ENCODE data around the gene C1orf226. TPM values are rescaled to one million over a fixed set of nuclear protein-coding genes. Genes with fewer than 3 reads are reported as not detected.

Gene C1orf226
- 1.0 and 2.1 TPM in 2 replicates for total RNA-seq (2011; cell fraction: chromatin; rRNA removed; ENCODE audit: low replicate concordance)
- 0.92 and 1.2 TPM in 2 replicates for total RNA-seq (2011; cell fraction: nucleolus; rRNA removed)
- total RNA-seq (2011; cell fraction: nucleoplasm; rRNA removed) = 1.6 and 1.9 TPM in 2 replicates
- 0.36 and 0.37 TPM in 2 replicates for total RNA-seq (2014; rRNA removed)
- 0.47 and 0.64 TPM in 2 replicates for total RNA-seq (2014; rRNA removed; fragmentation: Illumina TruSeq; extraction: Trizol)
- total RNA-seq (2015; rRNA removed; fragmentation: Illumina TruSeq; extraction: Trizol) = 0.33 and 0.53 TPM in 2 replicates
- 1.4 and 1.6 TPM in 2 replicates for total RNA-seq (2021)
- polyA plus RNA-seq (2011; rRNA removed) = 0.81 and 1.4 TPM in 2 replicates
- polyA plus RNA-seq (2011; cell fraction: cytosol; rRNA removed) = 0.97 and 1.4 TPM in 2 replicates
- 1.9 and 2.6 TPM in 2 replicates for polyA plus RNA-seq (2011; cell fraction: nucleus; rRNA removed)
- 1.2 and 1.6 TPM in 2 replicates for polyA plus RNA-seq (2012)
- 1.2 and 1.3 TPM in 2 replicates for polyA plus RNA-seq (2014; fragmentation: Illumina TruSeq; extraction: Trizol)
- under 1 TPM; 0.10 to 0.20 TPM for polyA plus RNA-seq (2014; fragmentation: Nextera tagmentation; extraction: Ambion mirVana)
- polyA plus RNA-seq (2014; rRNA removed) = 0.56 and 0.88 TPM in 2 replicates
- 0.70 and 1.4 TPM in 2 replicates for polyA minus RNA-seq (2011; rRNA and poly(A)+ RNA removed)
- polyA minus RNA-seq (2011; cell fraction: cytosol; rRNA and poly(A)+ RNA removed) = 0.57 and 2.2 TPM in 2 replicates
- 0.67 and 1.4 TPM in 2 replicates for polyA minus RNA-seq (2011; cell fraction: nucleus; rRNA and poly(A)+ RNA removed)
- Bru-seq, nascent RNA = percentile 37 among the genes with signal in this experiment
- percentile 42 among the genes with signal in this experiment for BruChase-seq, experiment 1, labeled RNA remaining after a 2-hour chase
- BruChase-seq, experiment 2, labeled RNA remaining after a 6-hour chase = percentile 48 among the genes with signal in this experiment
- long read RNA-seq, experiment 1, partial matches to known transcripts = 0 of 3 reads
- long read RNA-seq, experiment 1, other reads (novel, unspliced or antisense) = 3 of 3 reads
- long read RNA-seq, experiment 2, partial matches to known transcripts = 0 of 1 reads
- long read RNA-seq, experiment 2, other reads (novel, unspliced or antisense) = 1 of 1 reads
- long read RNA-seq, experiment 3 = 0 reads

DNA sequence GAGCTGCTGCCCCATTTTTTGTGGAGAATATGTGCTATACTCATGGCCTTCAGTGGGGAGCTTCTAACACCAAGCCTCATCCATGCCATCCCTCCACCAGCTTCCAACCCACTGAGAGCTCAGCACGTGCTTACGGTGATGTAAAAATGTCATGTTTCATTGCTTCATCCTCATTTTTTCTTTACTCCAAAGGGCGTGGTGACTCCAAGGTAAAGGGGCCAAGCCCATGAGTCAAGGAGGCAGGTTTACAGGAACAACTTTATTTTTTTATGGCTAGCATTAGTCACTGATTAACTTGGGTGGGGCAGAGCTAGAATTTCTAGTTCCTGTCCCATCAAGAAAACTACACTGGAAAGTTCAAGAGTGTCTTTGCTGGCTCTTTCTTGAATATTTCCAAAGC lies at the start of gene C1orf226:
Gene C1orf226, plus strand, starts transcription at position 346 of the 400 bp plus-strand sequence. CDS start 174 bp downstream, outside the sequence.
- DNase-seq (ENCODE audit: extremely low read depth in 1 of 4, low spot score in 3 of 4) (peak in 1 of 4 experiments; percentile 16), FAIRE-seq (no peak), ATAC-seq (no peak)
- CTCF ChIA-PET (ENCODE audit: low intra/inter-chr PET ratio) = no interaction called here
- H3K4me2 ChIP-seq (ENCODE audit: insufficient read depth, low read length) = peak within 1 kb of the TSS; percentile 11; the same call in 1 of the 2 replicates
- no peaks in the 10 kb centered on the region for H4K20me1 ChIP-seq (replicated peaks; ENCODE audit: control insufficient read depth, insufficient read depth, low read length)
- H3K9me1 ChIP-seq (ENCODE audit: control insufficient read depth, insufficient read depth, low read length) = peaks cover 2% of the 10 kb centered on the region
- no TSS peak for BruUV-seq (replicated peaks)
- no peaks in the 10 kb centered on the region for H3K9me3 ChIP-seq (replicated peaks; ENCODE audit: control insufficient read depth, insufficient read depth, low read depth, low read length)
- no peaks in the 10 kb centered on the region for H3K27me3 ChIP-seq (ENCODE audit: control insufficient read depth in 2 of 2, insufficient read depth in 2 of 2, low read length in 2 of 2)
- 68% methylated on average over 3 of the region's 3 CpGs for WGBS (ENCODE audit: insufficient coverage, low coverage, missing lambda C conversion rate)
- POLR2A ChIA-PET = interaction anchor here (1.0 to 1.9 kb wide), 6 partner anchors 8 to 439 kb away, joined by 3 to 10 read pairs (median 4); no protein-coding TSS in a partner anchor
- H3K36me3 ChIP-seq (ENCODE audit: control insufficient read depth, insufficient read depth, low read length) = no peaks in the 10 kb centered on the region; the same call in 2 of the 3 replicates
- intact Hi-C loops (cut with micrococcal nuclease) = no loop called here
- peak within 1 kb of the TSS; percentile 43 for H3K27ac ChIP-seq (ENCODE audit: extremely low read depth, low read depth, low read length)
- in situ Hi-C loops (cut with MboI) = no loop called here
- no peak within 1 kb of the TSS for H3K4me3 ChIP-seq
- H3K79me2 ChIP-seq (ENCODE audit: control insufficient read depth, insufficient read depth, low read length) = peaks cover 12% of the 10 kb centered on the region; the same call in 2 of the 3 replicates
- H2AFZ ChIP-seq (ENCODE audit: low read depth, low read length) = peak within 1 kb of the TSS; percentile 56
- H3K4me1 ChIP-seq (replicated peaks in 1 of 2; ENCODE audit: control insufficient read depth in 2 of 2, insufficient read depth in 2 of 2, low read length in 2 of 2) = peaks cover 48 to 72% of the 10 kb centered on the region in 2 experiments; a peak in 4 of 5 replicates
- H3K9ac ChIP-seq (ENCODE audit: insufficient read depth in 1 of 2, low read depth in 2 of 2, low read length in 2 of 2) = peak within 1 kb of the TSS; percentile 11 to 65; a peak in 2 of 4 replicates
- TF ChIP-seq, protein P1, sequence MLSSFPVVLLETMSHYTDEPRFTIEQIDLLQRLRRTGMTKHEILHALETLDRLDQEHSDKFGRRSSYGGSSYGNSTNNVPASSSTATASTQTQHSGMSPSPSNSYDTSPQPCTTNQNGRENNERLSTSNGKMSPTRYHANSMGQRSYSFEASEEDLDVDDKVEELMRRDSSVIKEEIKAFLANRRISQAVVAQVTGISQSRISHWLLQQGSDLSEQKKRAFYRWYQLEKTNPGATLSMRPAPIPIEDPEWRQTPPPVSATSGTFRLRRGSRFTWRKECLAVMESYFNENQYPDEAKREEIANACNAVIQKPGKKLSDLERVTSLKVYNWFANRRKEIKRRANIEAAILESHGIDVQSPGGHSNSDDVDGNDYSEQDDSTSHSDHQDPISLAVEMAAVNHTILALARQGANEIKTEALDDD (IDR thresholded peaks at IDR 0.05) = peak; percentile 70; the same call in 1 of the 2 replicates
- TF ChIP-seq, protein P2, sequence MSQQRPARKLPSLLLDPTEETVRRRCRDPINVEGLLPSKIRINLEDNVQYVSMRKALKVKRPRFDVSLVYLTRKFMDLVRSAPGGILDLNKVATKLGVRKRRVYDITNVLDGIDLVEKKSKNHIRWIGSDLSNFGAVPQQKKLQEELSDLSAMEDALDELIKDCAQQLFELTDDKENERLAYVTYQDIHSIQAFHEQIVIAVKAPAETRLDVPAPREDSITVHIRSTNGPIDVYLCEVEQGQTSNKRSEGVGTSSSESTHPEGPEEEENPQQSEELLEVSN (IDR thresholded peaks at IDR 0.05; ENCODE audit: borderline replicate concordance in 1 of 2, extremely low read depth in 1 of 2, insufficient read depth in 1 of 2, insufficient read length in 1 of 2, low read depth in 1 of 2, low read length in 1 of 2, poor library complexity in 1 of 2, severe bottlenecking in 1 of 2) = peak in 1 of 2 experiments; percentile 25
- TF ChIP-seq, protein P3, sequence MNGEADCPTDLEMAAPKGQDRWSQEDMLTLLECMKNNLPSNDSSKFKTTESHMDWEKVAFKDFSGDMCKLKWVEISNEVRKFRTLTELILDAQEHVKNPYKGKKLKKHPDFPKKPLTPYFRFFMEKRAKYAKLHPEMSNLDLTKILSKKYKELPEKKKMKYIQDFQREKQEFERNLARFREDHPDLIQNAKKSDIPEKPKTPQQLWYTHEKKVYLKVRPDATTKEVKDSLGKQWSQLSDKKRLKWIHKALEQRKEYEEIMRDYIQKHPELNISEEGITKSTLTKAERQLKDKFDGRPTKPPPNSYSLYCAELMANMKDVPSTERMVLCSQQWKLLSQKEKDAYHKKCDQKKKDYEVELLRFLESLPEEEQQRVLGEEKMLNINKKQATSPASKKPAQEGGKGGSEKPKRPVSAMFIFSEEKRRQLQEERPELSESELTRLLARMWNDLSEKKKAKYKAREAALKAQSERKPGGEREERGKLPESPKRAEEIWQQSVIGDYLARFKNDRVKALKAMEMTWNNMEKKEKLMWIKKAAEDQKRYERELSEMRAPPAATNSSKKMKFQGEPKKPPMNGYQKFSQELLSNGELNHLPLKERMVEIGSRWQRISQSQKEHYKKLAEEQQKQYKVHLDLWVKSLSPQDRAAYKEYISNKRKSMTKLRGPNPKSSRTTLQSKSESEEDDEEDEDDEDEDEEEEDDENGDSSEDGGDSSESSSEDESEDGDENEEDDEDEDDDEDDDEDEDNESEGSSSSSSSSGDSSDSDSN (IDR thresholded peaks at IDR 0.05; ENCODE audit: borderline replicate concordance in 1 of 2, low read depth in 2 of 2, low read length in 2 of 2) = no peak
- TF ChIP-seq, protein P4, sequence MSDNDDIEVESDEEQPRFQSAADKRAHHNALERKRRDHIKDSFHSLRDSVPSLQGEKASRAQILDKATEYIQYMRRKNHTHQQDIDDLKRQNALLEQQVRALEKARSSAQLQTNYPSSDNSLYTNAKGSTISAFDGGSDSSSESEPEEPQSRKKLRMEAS (CRISPR knock-in tag; IDR thresholded peaks at IDR 0.05) = peak; percentile 69; the same call in 1 of the 2 replicates
